ENCODE measurements around the gene ANKS1A. TPM values are rescaled to one million over a fixed set of nuclear protein-coding genes. Genes with fewer than 3 reads are reported as not detected.

ANKS1A gene
- polyA plus RNA-seq, 5 donors, result 20.2 to 27.5 (median 25.0) TPM

GRCh38 chr6:35051396-35051795, 162.3 kb downstream of the ANKS1A start:
- no peak for DNase-seq

GRCh38 chr6:35051997-35052583, 163.0 kb downstream of the ANKS1A start:
- DNase-seq, result no peak

- DNase-seq, result no peak
Observed at GRCh38 chr6:35052694-35053565, 163.9 kb downstream of the ANKS1A start.

GRCh38 chr6:35053701-35054100, 164.6 kb downstream of the ANKS1A start:
- DNase-seq, result no peak

GRCh38 chr6:35054106-35054742, 165.2 kb downstream of the ANKS1A start:
- no peak for DNase-seq

- no peak for DNase-seq
Observed at GRCh38 chr6:35054743-35055130, 165.7 kb downstream of the ANKS1A start.

- no peak for DNase-seq
Observed at GRCh38 chr6:35055891-35056290, 166.8 kb downstream of the ANKS1A start.

- DNase-seq, result no peak
Observed at GRCh38 chr6:35056952-35057351, 167.9 kb downstream of the ANKS1A start.

- no peak for DNase-seq
Observed at GRCh38 chr6:35057449-35058357, 168.6 kb downstream of the ANKS1A start.

- DNase-seq, result no peak
Observed at GRCh38 chr6:35058358-35058675, 169.3 kb downstream of the ANKS1A start.

GRCh38 chr6:35058865-35059522, 169.9 kb downstream of the ANKS1A start:
- DNase-seq, result no peak

GRCh38 chr6:35059596-35060345, 170.7 kb downstream of the ANKS1A start:
- DNase-seq, result no peak

GRCh38 chr6:35061102-35061615, 172.1 kb downstream of the ANKS1A start:
- DNase-seq, result no peak

- no peak for DNase-seq
Observed at GRCh38 chr6:35061651-35062410, 172.8 kb downstream of the ANKS1A start.

GRCh38 chr6:35062676-35063574, 173.9 kb downstream of the ANKS1A start:
- no peak for DNase-seq

GRCh38 chr6:35063701-35064280, 174.7 kb downstream of the ANKS1A start:
- no peak for DNase-seq

GRCh38 chr6:35064290-35064689, 175.2 kb downstream of the ANKS1A start:
- no peak for DNase-seq
